Measurements from ENCODE around the gene ARHGAP24. TPM values are rescaled to one million over a fixed set of nuclear protein-coding genes. Genes with fewer than 3 reads are reported as not detected.

The ARHGAP24 gene
- total and polyA plus RNA-seq, 2 donors (not counting 3 experiments of a cell fraction or from before 2014, with no cell fraction given), result 52.1 to 79.4 TPM

- intact Hi-C loops (cut with micrococcal nuclease) (no loop called here), dilution Hi-C loops (cut with MboI; ENCODE audit: extremely low pct_ligation_motif_present, low sequenced_read_pairs) (no loop called here)
- POLR2A ChIA-PET, result no interaction called here
- CTCF ChIA-PET, result interaction anchor here (0.9 to 2.2 kb wide), 9 partner anchors 8 to 285 kb away, joined by 3 to 16 read pairs (median 8); no protein-coding TSS in a partner anchor
- Histone ChIP-seq H3K4me2 (ENCODE audit: insufficient read depth, low read length) (peak overlapping the region; percentile 24), H3K9me1 (replicated peaks; ENCODE audit: control insufficient read depth, extremely low read depth, insufficient read depth, low read length) (no peaks in the 10 kb centered on the region), H3K36me3 (ENCODE audit: control insufficient read depth in 2 of 2, extremely low read depth in 1 of 2, insufficient read depth in 2 of 2, low read length in 2 of 2) (no peaks in the 10 kb centered on the region), H3K4me1 (ENCODE audit: control insufficient read depth, extremely low read depth, insufficient read depth, low read length) (peaks cover 40% of the 10 kb centered on the region), H3K27me3 (ENCODE audit: control insufficient read depth in 2 of 2, insufficient read depth in 2 of 2, low read length in 2 of 2) (no peaks in the 10 kb centered on the region), H3K27ac (ENCODE audit: insufficient read depth, low read depth, low read length) (peak overlapping the region; percentile 50), H3K9me3 (replicated peaks; ENCODE audit: control insufficient read depth, insufficient read depth, low read length) (no peaks in the 10 kb centered on the region), H3K79me2 (ENCODE audit: control insufficient read depth, insufficient read depth, low read length) (no peaks in the 10 kb centered on the region), H4K20me1 (replicated peaks; ENCODE audit: control insufficient read depth, extremely low read depth, insufficient read depth, low read length) (no peaks in the 10 kb centered on the region), H3K9ac (replicated peaks; ENCODE audit: extremely low read depth, insufficient read depth, low read length) (no peak overlapping the region), H2AFZ (ENCODE audit: low read depth, low read length) (peak overlapping the region; percentile 52), H3K4me3 (replicated peaks in 1 of 3; ENCODE audit: insufficient read depth in 1 of 3, low read depth in 1 of 3, low read length in 3 of 3) (no peak overlapping the region)
- no peak for DNase-seq (ENCODE audit: low read depth, low spot score)
- BruUV-seq (replicated peaks), result no TSS peak
- FAIRE-seq, result no peak
- no peak for TF ChIP-seq FOS (IDR thresholded peaks at IDR 0.05; ENCODE audit: borderline replicate concordance, insufficient read depth, low read length)
- TF ChIP-seq, protein P1, sequence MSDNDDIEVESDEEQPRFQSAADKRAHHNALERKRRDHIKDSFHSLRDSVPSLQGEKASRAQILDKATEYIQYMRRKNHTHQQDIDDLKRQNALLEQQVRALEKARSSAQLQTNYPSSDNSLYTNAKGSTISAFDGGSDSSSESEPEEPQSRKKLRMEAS (IDR thresholded peaks at IDR 0.05; ENCODE audit: insufficient read depth, insufficient read length), result no peak
- no peak for TF ChIP-seq GATA2 (IDR thresholded peaks at IDR 0.05; ENCODE audit: insufficient read depth, insufficient read length, low read depth, low read length)
- TF ChIP-seq POLR2AphosphoS5 (IDR thresholded peaks at IDR 0.05; ENCODE audit: insufficient read depth, low read depth, low read length), result no peak
- no peak for TF ChIP-seq MYC (IDR thresholded peaks at IDR 0.05; ENCODE audit: low read depth, low read length)
- no peak for TF ChIP-seq JUN (IDR thresholded peaks at IDR 0.05; ENCODE audit: borderline replicate concordance, insufficient read depth, insufficient read length, low read depth)
- TF ChIP-seq POLR2A (IDR thresholded peaks at IDR 0.05; ENCODE audit: low read depth, low read length), result no peak
- no peak for TF ChIP-seq CTCF (IDR thresholded peaks at IDR 0.05; ENCODE audit: extremely low read depth in 1 of 2, insufficient read depth in 1 of 2, low read depth in 1 of 2, low read length in 2 of 2)
- TF ChIP-seq EZH2 (IDR thresholded peaks at IDR 0.05; ENCODE audit: borderline replicate concordance, low read depth, low read length, severe bottlenecking), result no peak
These were observed 557.6 kb downstream of the ARHGAP24 start for GRCh38 chr4:86032476-86033022.

All from endothelial cell of umbilical vein (primary cell).